HTR-8/SVneo (cell line): ENCODE results near the gene CDK5.

Source experiments
- DNase-seq: peaks from one replicate; pipeline ENCODE4 v3.0.0; 2011; ENCODE audit warnings: low spot score, mixed read lengths; ENCODE audit not compliant: insufficient read length
- FAIRE-seq: peaks from 2 replicates; lab custom pipeline; 2011; peaks lifted over from hg19 to GRCh38; lab: Jason Lieb, UNC

The CDK5 gene

GRCh38 chr7:151007469-151007898 is 50.2 kb downstream of the CDK5 start:
- FAIRE-seq (no peak), DNase-seq (no peak)

- FAIRE-seq: no peak
- no peak for DNase-seq
Measured at GRCh38 chr7:151006590-151007300, 51.0 kb downstream of the CDK5 start.

- no peak for DNase-seq
- no peak for FAIRE-seq
Measured at GRCh38 chr7:151005566-151005965, 52.1 kb downstream of the CDK5 start.
